ENCODE measurements around the gene PTPN12. TPM values are rescaled to one million over a fixed set of nuclear protein-coding genes. Genes with fewer than 3 reads are reported as not detected.

Gene PTPN12
- total and polyA plus RNA-seq, 7 experiments from 2014 or later = 1.4 to 50.0 (median 22.6) TPM

- no peak overlapping the region for H3K27ac Mint-ChIP-seq
- ATAC-seq = no peak
- H3K36me3 Mint-ChIP-seq = peaks cover 0 to 20% (median 12%) of the 10 kb centered on the region in 5 donors
- no peaks in the 10 kb centered on the region for H3K27me3 Mint-ChIP-seq
- H3K4me3 Mint-ChIP-seq = no peak overlapping the region
- intact Hi-C loops (cut with micrococcal nuclease) = no loop called here
- H3K9me3 Mint-ChIP-seq = no peaks in the 10 kb centered on the region
- DNase-seq = no peak
- ChIA-PET CTCF (no interaction called here), POLR2A (no interaction called here)
- H3K4me1 ChIP-seq (ENCODE audit: control insufficient read depth in 2 of 2, insufficient read depth in 2 of 2, low read length in 2 of 2) = no peaks in the 10 kb centered on the region
- H3K36me3 ChIP-seq (ENCODE audit: control insufficient read depth in 2 of 3, insufficient read depth in 3 of 3, low read length in 3 of 3) = no peaks in the 10 kb centered on the region
- H3K4me3 ChIP-seq (ENCODE audit: low read length) = no peak overlapping the region
- no peaks in the 10 kb centered on the region for H3K27me3 ChIP-seq (ENCODE audit: control insufficient read depth in 2 of 2, insufficient read depth in 2 of 2, low read length in 2 of 2)
- peaks cover 0 to 4% (median 0%) of the 10 kb centered on the region in 7 donors for H3K4me1 Mint-ChIP-seq
- no peak overlapping the region for H3K27ac ChIP-seq (ENCODE audit: low read depth, low read length)
- no peaks in the 10 kb centered on the region for H3K9me3 ChIP-seq (ENCODE audit: control insufficient read depth in 2 of 3, low read length in 3 of 3)
These were observed 42.7 kb downstream of the PTPN12 start for GRCh38 chr7:77579797-77580196.

GRCh38 chr7:77580762-77581350 is 43.8 kb downstream of the PTPN12 start:
- no peak overlapping the region for H3K27ac ChIP-seq (ENCODE audit: low read depth, low read length)
- ATAC-seq (no peak), DNase-seq (no peak)
- H3K4me3 Mint-ChIP-seq = no peak overlapping the region
- H3K27ac Mint-ChIP-seq = no peak overlapping the region
- intact Hi-C loops (cut with micrococcal nuclease) = no loop called here
- H3K36me3 ChIP-seq (ENCODE audit: control insufficient read depth in 2 of 3, insufficient read depth in 3 of 3, low read length in 3 of 3) = no peaks in the 10 kb centered on the region
- H3K36me3 Mint-ChIP-seq = peaks cover 0 to 20% (median 12%) of the 10 kb centered on the region in 5 donors
- H3K9me3 ChIP-seq (ENCODE audit: control insufficient read depth in 2 of 3, low read length in 3 of 3) = no peaks in the 10 kb centered on the region
- CTCF ChIA-PET = no interaction called here
- no peaks in the 10 kb centered on the region for H3K9me3 Mint-ChIP-seq
- H3K4me1 ChIP-seq (ENCODE audit: control insufficient read depth in 2 of 2, insufficient read depth in 2 of 2, low read length in 2 of 2) = no peaks in the 10 kb centered on the region
- POLR2A ChIA-PET = no interaction called here
- no peak overlapping the region for H3K4me3 ChIP-seq (ENCODE audit: low read length)
- no peaks in the 10 kb centered on the region for H3K4me1 Mint-ChIP-seq
- no peaks in the 10 kb centered on the region for H3K27me3 ChIP-seq (ENCODE audit: control insufficient read depth in 2 of 2, insufficient read depth in 2 of 2, low read length in 2 of 2)
- H3K27me3 Mint-ChIP-seq = no peaks in the 10 kb centered on the region

- Histone ChIP-seq H3K9me3 (ENCODE audit: control insufficient read depth in 2 of 3, low read length in 3 of 3) (no peaks in the 10 kb centered on the region), H3K4me1 (ENCODE audit: control insufficient read depth in 2 of 2, insufficient read depth in 2 of 2, low read length in 2 of 2) (no peaks in the 10 kb centered on the region), H3K36me3 (ENCODE audit: control insufficient read depth in 2 of 3, insufficient read depth in 3 of 3, low read length in 3 of 3) (no peaks in the 10 kb centered on the region), H3K27me3 (ENCODE audit: control insufficient read depth in 2 of 2, insufficient read depth in 2 of 2, low read length in 2 of 2) (no peaks in the 10 kb centered on the region), H3K27ac (ENCODE audit: low read depth, low read length) (no peak overlapping the region), H3K4me3 (ENCODE audit: low read length) (no peak overlapping the region)
- POLR2A ChIA-PET = no interaction called here
- ATAC-seq (no peak), DNase-seq (no peak)
- Mint-ChIP-seq H3K4me1 (peaks cover 0 to 8% (median 0%) of the 10 kb centered on the region in 7 donors), H3K27me3 (no peaks in the 10 kb centered on the region), H3K27ac (no peak overlapping the region), H3K4me3 (no peak overlapping the region), H3K36me3 (peaks cover 0 to 24% (median 11%) of the 10 kb centered on the region in 5 donors), H3K9me3 (no peaks in the 10 kb centered on the region)
- intact Hi-C loops (cut with micrococcal nuclease) = no loop called here
- CTCF ChIA-PET = interaction anchor here (0.6 kb wide), 1 partner anchor 82 kb away, joined by 3 read pairs; no protein-coding TSS in a partner anchor
These were observed 50.2 kb downstream of the PTPN12 start for GRCh38 chr7:77587272-77587671.

- intact Hi-C loops (cut with micrococcal nuclease) = no loop called here
- ATAC-seq = no peak
- Mint-ChIP-seq H3K27me3 (no peaks in the 10 kb centered on the region), H3K4me1 (peaks cover 0 to 3% (median 0%) of the 10 kb centered on the region in 7 donors), H3K9me3 (no peaks in the 10 kb centered on the region), H3K36me3 (peaks cover 0 to 16% (median 5%) of the 10 kb centered on the region in 5 donors), H3K4me3 (no peak overlapping the region), H3K27ac (peak overlapping the region in 1 of 9 donors; percentile 48)
- no peak for DNase-seq
- ChIA-PET POLR2A (interaction anchor here (0.6 to 1.4 kb wide), 2 partner anchors 11 to 60 kb away, joined by 3 read pairs; no protein-coding TSS in a partner anchor), CTCF (interaction anchor here (0.7 kb wide), 1 partner anchor 30 kb away, joined by 3 read pairs; no protein-coding TSS in a partner anchor)
- Histone ChIP-seq H3K27me3 (ENCODE audit: control insufficient read depth in 2 of 2, insufficient read depth in 2 of 2, low read length in 2 of 2) (no peaks in the 10 kb centered on the region), H3K4me1 (ENCODE audit: control insufficient read depth in 2 of 2, insufficient read depth in 2 of 2, low read length in 2 of 2) (no peaks in the 10 kb centered on the region), H3K4me3 (ENCODE audit: low read length) (no peak overlapping the region), H3K9me3 (ENCODE audit: control insufficient read depth in 2 of 3, low read length in 3 of 3) (no peaks in the 10 kb centered on the region), H3K36me3 (ENCODE audit: control insufficient read depth in 2 of 3, insufficient read depth in 3 of 3, low read length in 3 of 3) (peaks cover 0 to 10% (median 0%) of the 10 kb centered on the region in 3 experiments), H3K27ac (ENCODE audit: low read depth, low read length) (no peak overlapping the region)
These were observed 63.9 kb downstream of the PTPN12 start for GRCh38 chr7:77600952-77601351.

GRCh38 chr7:77606562-77606961 is 69.5 kb downstream of the PTPN12 start:
- intact Hi-C loops (cut with micrococcal nuclease) = no loop called here
- peaks cover 0 to under 1% (median 0%) of the 10 kb centered on the region in 7 donors for H3K4me1 Mint-ChIP-seq
- ATAC-seq = no peak
- DNase-seq = no peak
- Histone ChIP-seq H3K4me3 (ENCODE audit: low read length) (no peak overlapping the region), H3K27ac (ENCODE audit: low read depth, low read length) (no peak overlapping the region), H3K4me1 (ENCODE audit: control insufficient read depth in 2 of 2, insufficient read depth in 2 of 2, low read length in 2 of 2) (no peaks in the 10 kb centered on the region), H3K27me3 (ENCODE audit: control insufficient read depth in 2 of 2, insufficient read depth in 2 of 2, low read length in 2 of 2) (no peaks in the 10 kb centered on the region), H3K36me3 (ENCODE audit: control insufficient read depth in 2 of 3, insufficient read depth in 3 of 3, low read length in 3 of 3) (no peaks in the 10 kb centered on the region), H3K9me3 (ENCODE audit: control insufficient read depth in 2 of 3, low read length in 3 of 3) (no peaks in the 10 kb centered on the region)
- H3K9me3 Mint-ChIP-seq = no peaks in the 10 kb centered on the region
- peaks cover 4 to 33% (median 20%) of the 10 kb centered on the region in 5 donors for H3K36me3 Mint-ChIP-seq
- H3K4me3 Mint-ChIP-seq = no peak overlapping the region
- POLR2A ChIA-PET = interaction anchor here (0.6 kb wide), 1 partner anchor 16 kb away, joined by 3 read pairs; no protein-coding TSS in a partner anchor
- no peak overlapping the region for H3K27ac Mint-ChIP-seq
- H3K27me3 Mint-ChIP-seq = no peaks in the 10 kb centered on the region
- CTCF ChIA-PET = no interaction called here

- H3K9me3 Mint-ChIP-seq = no peaks in the 10 kb centered on the region
- H3K36me3 Mint-ChIP-seq = peaks cover 0 to 11% (median 0%) of the 10 kb centered on the region in 5 donors
- Histone ChIP-seq H3K9me3 (ENCODE audit: control insufficient read depth in 2 of 3, low read length in 3 of 3) (no peaks in the 10 kb centered on the region), H3K4me3 (ENCODE audit: low read length) (no peak overlapping the region), H3K36me3 (ENCODE audit: control insufficient read depth in 2 of 3, insufficient read depth in 3 of 3, low read length in 3 of 3) (no peaks in the 10 kb centered on the region), H3K27me3 (ENCODE audit: control insufficient read depth in 2 of 2, insufficient read depth in 2 of 2, low read length in 2 of 2) (no peaks in the 10 kb centered on the region), H3K27ac (ENCODE audit: low read depth, low read length) (no peak overlapping the region), H3K4me1 (ENCODE audit: control insufficient read depth in 2 of 2, insufficient read depth in 2 of 2, low read length in 2 of 2) (no peaks in the 10 kb centered on the region)
- intact Hi-C loops (cut with micrococcal nuclease) = no loop called here
- DNase-seq (no peak), ATAC-seq (no peak)
- H3K27ac Mint-ChIP-seq = no peak overlapping the region
- H3K27me3 Mint-ChIP-seq = no peaks in the 10 kb centered on the region
- H3K4me1 Mint-ChIP-seq = peaks cover 0 to 5% (median 0%) of the 10 kb centered on the region in 7 donors
- CTCF ChIA-PET = no interaction called here
- POLR2A ChIA-PET = no interaction called here
- no peak overlapping the region for H3K4me3 Mint-ChIP-seq
These were observed 82.2 kb downstream of the PTPN12 start for GRCh38 chr7:77619314-77619713.

Measured in naive thymus-derived CD4-positive, alpha-beta T cell (primary cell).